OCI-LY7 (cell line): ENCODE measurements around the gene GPR22. TPM values are rescaled to one million over a fixed set of nuclear protein-coding genes. Genes with fewer than 3 reads are reported as not detected.

Experiments
- BruUV-seq: library from RNA; stranded (reverse); fragments of 400-500 nt; replicated peaks from 2 replicates; lab custom pipeline; 2021; lab: Mats Ljungman, UMichigan
- CTCF ChIA-PET: fragments of 300-600 bp; sonication (Branson Sonifier 250); formaldehyde crosslinking; loops from one replicate; lab custom pipeline; 2022; ENCODE audit warnings: antibody characterized with exemption; ENCODE audit not compliant: unreplicated experiment; lab: Charles Lee
- POLR2A ChIA-PET: fragments of 300-600 bp; sonication (Branson Sonifier 250); formaldehyde crosslinking; loops from one replicate; lab custom pipeline; 2022; ENCODE audit warnings: antibody characterized with exemption; lab: Charles Lee
- DNase-seq: peaks from one replicate; pipeline ENCODE4 v3.0.0-alpha.2; 2015; ENCODE audit warnings: low spot score
- H2AFZ ChIP-seq: fragments of 200-600 bp; sonication (generic), shearing (Covaris generic); 2 replicates; pipeline ENCODE4 v1.6.1; 2014; ENCODE audit warnings: mild to moderate bottlenecking, antibody characterized with exemption, low read length, moderate library complexity
- H3K27ac ChIP-seq: fragments of 200-600 bp; sonication (generic); 2 replicates; pipeline ENCODE4 v1.5.1; 2014; ENCODE audit warnings: mixed run types, low read depth, mild to moderate bottlenecking, moderate library complexity, low read length, inconsistent platforms; ENCODE audit not compliant: poor library complexity, severe bottlenecking
- H3K36me3 ChIP-seq: fragments of 200-600 bp; sonication (generic); 2 replicates; pipeline ENCODE4 v1.6.1; 2014; ENCODE audit warnings: mild to moderate bottlenecking, antibody characterized with exemption, low read length, moderate library complexity, mixed read lengths; ENCODE audit not compliant: insufficient read depth
- H3K4me1 ChIP-seq: fragments of 200-600 bp; sonication (generic); 2 replicates; pipeline ENCODE4 v1.5.1; 2014; ENCODE audit warnings: mild to moderate bottlenecking, low read length; ENCODE audit not compliant: insufficient read depth, poor library complexity, severe bottlenecking
- H3K4me2 ChIP-seq: fragments of 200-600 bp; sonication (generic); 2 replicates; pipeline ENCODE4 v1.6.1; 2014; ENCODE audit warnings: mild to moderate bottlenecking, low read length
- H3K4me3 ChIP-seq: fragments of 200-600 bp; sonication (generic); 2 replicates; pipeline ENCODE4 v1.5.1; 2014; ENCODE audit warnings: mild to moderate bottlenecking, low read depth, low read length; ENCODE audit not compliant: poor library complexity, severe bottlenecking
- H3K79me2 ChIP-seq: fragments of 200-600 bp; sonication (generic); 2 replicates; pipeline ENCODE4 v1.6.1; 2016; ENCODE audit warnings: low read depth, mild to moderate bottlenecking, low read length, moderate library complexity, mixed read lengths; ENCODE audit not compliant: insufficient read depth
- H3K9me2 ChIP-seq: fragments of 200-600 bp; sonication (generic); 2 replicates; pipeline ENCODE4 v1.6.1; 2016; ENCODE audit warnings: mild to moderate bottlenecking, low read length, mixed read lengths; ENCODE audit not compliant: insufficient read depth
- H3K9me3 ChIP-seq: fragments of 200-600 bp; sonication (generic); 2 replicates; pipeline ENCODE4 v1.6.1; 2014; ENCODE audit warnings: mild to moderate bottlenecking, mixed run types, low read length, mixed read lengths
- H4K20me1 ChIP-seq: fragments of 200-600 bp; sonication (generic); 2 replicates; pipeline ENCODE4 v1.6.1; 2014; ENCODE audit warnings: mild to moderate bottlenecking, antibody characterized with exemption, low read length, moderate library complexity, mixed read lengths; ENCODE audit not compliant: insufficient read depth
- EZH2phosphoT487 ChIP-seq: fragments of 200-600 bp; sonication (generic); IDR thresholded peaks from 2 replicates; pipeline ENCODE4 v1.6.1; 2018; ENCODE audit warnings: low read depth, borderline replicate concordance, mild to moderate bottlenecking, mixed run types, antibody characterized with exemption, low read length, moderate library complexity, mixed read lengths
- intact Hi-C: fragments of 100-400 bp; cut with micrococcal nuclease; formaldehyde crosslinking; loops from one replicate; pipeline ENCODE4 v1.10.0; 2022; ENCODE audit not compliant: unreplicated experiment
- total RNA-seq, 2 experiments: library from RNA; depleted of rRNA in 1 of 2; stranded (reverse); fragments of >200 nt in 1 of 2; shearing (Covaris generic) in 1 of 2; gene quantifications; 2 replicates each; pipeline ENCODE4 v1.2.3, GENCODE V29; 2014 to 2022
- TF ChIP-seq, protein P1 (sequence below): fragments of 200-600 bp; sonication (generic); conservative IDR thresholded peaks from 2 replicates; pipeline ENCODE4 v1.5.1; 2014; ENCODE audit warnings: mild to moderate bottlenecking, antibody characterized with exemption, low read length, moderate library complexity, mixed read lengths

GPR22 gene
- total RNA-seq, 2 experiments from 2014 or later, result not detected

- no peak for DNase-seq
- no peaks in the 10 kb centered on the region for H3K9me2 ChIP-seq
- no TSS peak for BruUV-seq
- H3K4me3 ChIP-seq, result no peak overlapping the region
- H3K79me2 ChIP-seq, result no peaks in the 10 kb centered on the region
- H3K27ac ChIP-seq, result no peak overlapping the region
- no peaks in the 10 kb centered on the region for H3K4me1 ChIP-seq
- intact Hi-C loops, result no loop called here
- no peaks in the 10 kb centered on the region for H4K20me1 ChIP-seq
- TF ChIP-seq, protein P1, sequence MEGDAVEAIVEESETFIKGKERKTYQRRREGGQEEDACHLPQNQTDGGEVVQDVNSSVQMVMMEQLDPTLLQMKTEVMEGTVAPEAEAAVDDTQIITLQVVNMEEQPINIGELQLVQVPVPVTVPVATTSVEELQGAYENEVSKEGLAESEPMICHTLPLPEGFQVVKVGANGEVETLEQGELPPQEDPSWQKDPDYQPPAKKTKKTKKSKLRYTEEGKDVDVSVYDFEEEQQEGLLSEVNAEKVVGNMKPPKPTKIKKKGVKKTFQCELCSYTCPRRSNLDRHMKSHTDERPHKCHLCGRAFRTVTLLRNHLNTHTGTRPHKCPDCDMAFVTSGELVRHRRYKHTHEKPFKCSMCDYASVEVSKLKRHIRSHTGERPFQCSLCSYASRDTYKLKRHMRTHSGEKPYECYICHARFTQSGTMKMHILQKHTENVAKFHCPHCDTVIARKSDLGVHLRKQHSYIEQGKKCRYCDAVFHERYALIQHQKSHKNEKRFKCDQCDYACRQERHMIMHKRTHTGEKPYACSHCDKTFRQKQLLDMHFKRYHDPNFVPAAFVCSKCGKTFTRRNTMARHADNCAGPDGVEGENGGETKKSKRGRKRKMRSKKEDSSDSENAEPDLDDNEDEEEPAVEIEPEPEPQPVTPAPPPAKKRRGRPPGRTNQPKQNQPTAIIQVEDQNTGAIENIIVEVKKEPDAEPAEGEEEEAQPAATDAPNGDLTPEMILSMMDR, result no peak
- no peak for TF ChIP-seq EZH2phosphoT487
- ChIA-PET POLR2A (interaction anchor here (0.9 kb wide), 1 partner anchor 509 kb away, joined by 4 read pairs; no protein-coding TSS in a partner anchor), CTCF (no interaction called here)
- no peak overlapping the region for H2AFZ ChIP-seq
- no peaks in the 10 kb centered on the region for H3K9me3 ChIP-seq
- no peaks in the 10 kb centered on the region for H3K36me3 ChIP-seq
- no peak overlapping the region for H3K4me2 ChIP-seq
Observed at GRCh38 chr7:107467972-107468371, 1.9 kb upstream of the GPR22 start.

DNA sequence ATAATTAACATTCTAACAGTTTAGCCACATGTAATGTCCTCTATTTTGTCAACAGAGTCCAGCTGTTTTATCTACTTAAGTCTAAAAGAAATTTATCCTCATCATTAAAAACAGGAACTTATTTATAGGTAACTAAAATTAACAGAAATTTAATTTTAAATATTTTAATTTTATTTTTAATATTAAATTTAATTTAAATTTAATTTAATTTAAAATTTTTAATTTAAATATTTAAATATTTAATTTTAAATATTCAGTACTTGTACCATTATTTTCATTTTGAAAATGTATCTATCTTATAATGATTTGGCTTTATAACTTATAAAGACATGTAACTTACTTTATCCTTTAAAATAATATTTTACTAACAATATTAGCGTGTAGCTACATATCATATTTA lies 1.0 kb upstream of the GPR22 start:
- Histone ChIP-seq H3K36me3 (no peaks in the 10 kb centered on the region), H3K4me3 (no peak overlapping the region), H4K20me1 (no peaks in the 10 kb centered on the region), H3K27ac (no peak overlapping the region), H3K4me2 (no peak overlapping the region), H3K9me2 (no peaks in the 10 kb centered on the region), H2AFZ (no peak overlapping the region), H3K79me2 (no peaks in the 10 kb centered on the region), H3K4me1 (no peaks in the 10 kb centered on the region), H3K9me3 (no peaks in the 10 kb centered on the region)
- TF ChIP-seq, protein P1, result no peak
- TF ChIP-seq EZH2phosphoT487, result no peak
- intact Hi-C loops, result no loop called here
- no TSS peak for BruUV-seq
- ChIA-PET POLR2A (interaction anchor here (0.6 to 0.9 kb wide), 2 partner anchors 233 to 510 kb away, joined by 3 to 4 read pairs; no protein-coding TSS in a partner anchor), CTCF (no interaction called here)
- no peak for DNase-seq

DNA sequence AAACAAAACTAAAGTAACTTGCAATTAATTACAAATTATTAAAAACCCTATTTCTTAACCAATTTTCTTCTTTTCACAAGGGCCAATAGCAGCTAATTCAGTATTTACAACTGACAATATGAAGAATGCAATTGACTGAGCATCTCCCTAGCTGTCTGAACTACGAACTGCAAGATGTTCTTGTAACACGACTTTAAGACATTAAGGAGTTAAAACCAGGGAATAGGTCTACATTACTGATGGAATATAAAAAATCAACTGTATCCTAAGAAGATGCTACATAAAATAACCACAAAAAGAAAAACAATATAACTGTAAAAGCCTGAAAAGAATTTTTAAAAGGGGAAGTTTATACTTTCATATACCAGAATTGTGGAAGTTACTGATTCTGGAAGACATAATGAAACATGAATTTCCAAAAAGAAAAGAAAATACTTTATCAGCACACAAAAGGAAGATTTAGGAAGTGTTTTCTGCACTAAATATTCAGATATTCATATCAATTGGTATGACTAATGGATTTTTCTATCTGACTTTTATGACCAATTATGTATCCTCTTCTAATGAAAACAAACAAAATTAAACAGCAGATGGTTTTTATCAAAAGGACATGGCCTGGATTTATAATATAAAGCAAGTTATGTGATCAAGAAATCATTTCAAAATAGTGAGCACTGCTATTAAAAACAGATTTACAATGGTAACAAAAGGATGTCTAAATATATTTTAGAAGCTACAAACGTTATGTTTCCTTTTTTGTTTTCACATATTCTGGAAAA lies 1.6 kb downstream of the GPR22 start:
- no peaks in the 10 kb centered on the region for H4K20me1 ChIP-seq
- ChIA-PET CTCF (no interaction called here), POLR2A (interaction anchor here (0.6 to 1.1 kb wide), 5 partner anchors 14 to 367 kb away, joined by 3 to 5 read pairs (median 3); partner anchors contain the start of gene HBP1)
- H3K4me3 ChIP-seq, result no peak overlapping the region
- no peaks in the 10 kb centered on the region for H3K79me2 ChIP-seq
- H3K36me3 ChIP-seq, result no peaks in the 10 kb centered on the region
- intact Hi-C loops, result no loop called here
- H3K9me3 ChIP-seq, result no peaks in the 10 kb centered on the region
- H2AFZ ChIP-seq, result no peak overlapping the region
- DNase-seq, result no peak
- H3K27ac ChIP-seq, result no peak overlapping the region
- H3K4me1 ChIP-seq, result no peaks in the 10 kb centered on the region
- no peak overlapping the region for H3K4me2 ChIP-seq
- H3K9me2 ChIP-seq, result no peaks in the 10 kb centered on the region
- TF ChIP-seq EZH2phosphoT487, result no peak
- TF ChIP-seq, protein P1, result no peak
- BruUV-seq, result no TSS peak
